H1 (cell line): Measurements from ENCODE around the gene ZNF813. TPM values are rescaled to one million over a fixed set of nuclear protein-coding genes. Genes with fewer than 3 reads are reported as not detected.

Experiments used
- CTCF ChIA-PET: fragments of 300-600 bp; sonication (Branson Sonifier 250); formaldehyde crosslinking; loops from one replicate; lab custom pipeline; 2021; ENCODE audit not compliant: partially characterized antibody; lab: Charles Lee
- POLR2A ChIA-PET: fragments of 300-600 bp; sonication (Branson Sonifier 250); formaldehyde crosslinking; loops from one replicate; lab custom pipeline; 2021; ENCODE audit warnings: inconsistent platforms; ENCODE audit not compliant: partially characterized antibody; lab: Charles Lee
- DNase-seq, 2 experiments: peaks; one replicate each; pipeline versions ENCODE4 v3.0.0 to v3.0.0-alpha.2; 2010 to 2022; ENCODE audit warnings: low spot score in 2 of 2, low read depth in 1 of 2, mixed read lengths in 1 of 2
- FAIRE-seq: peaks from 2 replicates; lab custom pipeline; 2011; peaks lifted over from hg19 to GRCh38; lab: Jason Lieb, UNC
- H2AFZ ChIP-seq: 2 replicates; pipeline ENCODE4 v1.8.1; 2012; ENCODE audit warnings: low read length, inconsistent platforms
- H2AK5ac ChIP-seq: 2 replicates; pipeline ENCODE4 v1.6.1; 2013; ENCODE audit warnings: low read depth, low read length
- H2BK120ac ChIP-seq: replicated peaks from 2 replicates; pipeline ENCODE3; 2013; ENCODE audit warnings: low read depth, low read length, inconsistent platforms
- H2BK12ac ChIP-seq: 2 replicates; pipeline ENCODE4 v1.6.1; 2013; ENCODE audit warnings: low read depth, low read length
- H2BK15ac ChIP-seq: 2 replicates; pipeline ENCODE4 v1.6.1; 2013; ENCODE audit warnings: low read length
- H2BK20ac ChIP-seq: 2 replicates; pipeline ENCODE4 v1.6.1; 2013; ENCODE audit warnings: low read length
- H2BK5ac ChIP-seq: 2 replicates; pipeline ENCODE4 v1.6.1; 2013; ENCODE audit warnings: low read depth, low read length
- H3K14ac ChIP-seq: 2 replicates; pipeline ENCODE4 v1.6.1; 2013; ENCODE audit warnings: inconsistent platforms; ENCODE audit not compliant: insufficient read length
- H3K18ac ChIP-seq: 2 replicates; pipeline ENCODE4 v1.6.1; 2013; ENCODE audit warnings: low read length; ENCODE audit errors: extremely low read depth
- H3K23ac ChIP-seq: 2 replicates; pipeline ENCODE4 v1.6.1; 2013; ENCODE audit warnings: inconsistent platforms; ENCODE audit not compliant: insufficient read length
- H3K23me2 ChIP-seq: 2 replicates; pipeline ENCODE4 v1.6.1; 2013; ENCODE audit warnings: low read depth, low read length
- H3K27ac ChIP-seq: 2 replicates; pipeline ENCODE4 v1.6.1; 2011; ENCODE audit warnings: low read depth, low read length, inconsistent platforms
- H3K27me3 ChIP-seq, 4 experiments: replicated peaks in 1 of 4; 1 replicate in 1 of 4; 2 replicates in 3 of 4; pipeline versions ENCODE4 v1.6.1 to v1.8.1; 2011 to 2013; ENCODE audit warnings: low read length in 3 of 4, mild to moderate bottlenecking in 3 of 4, inconsistent platforms in 2 of 4, mixed read lengths in 2 of 4, moderate library complexity in 1 of 4; ENCODE audit not compliant: control insufficient read depth in 3 of 4, insufficient read depth in 3 of 4; ENCODE audit errors: extremely low read depth in 1 of 4
- H3K36me3 ChIP-seq, 4 experiments: 2 replicates each; pipeline versions ENCODE4 v1.6.1 to v1.8.1; 2011 to 2013; ENCODE audit warnings: mild to moderate bottlenecking in 4 of 4, low read length in 3 of 4, moderate library complexity in 2 of 4, control low read depth in 1 of 4, inconsistent platforms in 1 of 4; ENCODE audit not compliant: insufficient read depth in 4 of 4, control insufficient read depth in 2 of 4
- H3K4ac ChIP-seq: replicated peaks from 2 replicates; pipeline ENCODE3; 2013; ENCODE audit warnings: low read length, low read depth, mixed read lengths, inconsistent platforms; ENCODE audit not compliant: insufficient read length
- H3K4me1 ChIP-seq, 4 experiments: replicated peaks in 1 of 4; 1 replicate in 1 of 4; 2 replicates in 3 of 4; pipeline versions ENCODE4 v1.6.1 to v1.8.1; 2011 to 2013; ENCODE audit warnings: low read length in 3 of 4, inconsistent platforms in 2 of 4, mixed read lengths in 1 of 4; ENCODE audit not compliant: insufficient read depth in 4 of 4, control insufficient read depth in 3 of 4
- H3K4me2 ChIP-seq, 2 experiments: 2 replicates each; pipeline versions ENCODE4 v1.6.1 to v1.8.1; 2011 to 2013; ENCODE audit warnings: low read depth in 2 of 2, low read length in 2 of 2, control low read depth in 1 of 2, inconsistent platforms in 1 of 2, mild to moderate bottlenecking in 1 of 2; ENCODE audit not compliant: insufficient read depth in 1 of 2
- H3K4me3 ChIP-seq, 4 experiments: fragments of 200-600, 300-600 bp in 1 of 4; sonication (generic), shearing (Covaris generic), sonication (Bioruptor Twin) in 1 of 4; 2 replicates each; pipeline versions ENCODE4 v1.5.1 to v1.8.1; 2011 to 2016; ENCODE audit warnings: low read length in 4 of 4, low read depth in 3 of 4, control low read depth in 2 of 4, inconsistent platforms in 2 of 4, mild to moderate bottlenecking in 2 of 4, mixed read lengths in 1 of 4, moderate library complexity in 1 of 4; ENCODE audit not compliant: insufficient read depth in 2 of 4; ENCODE audit errors: extremely low read depth in 1 of 4
- H3K56ac ChIP-seq: replicated peaks from 2 replicates; pipeline ENCODE3; 2013; ENCODE audit warnings: low read depth, mild to moderate bottlenecking, mixed read lengths, low read length, inconsistent platforms; ENCODE audit not compliant: insufficient read length
- H3K79me1 ChIP-seq: 2 replicates; pipeline ENCODE4 v1.6.1; 2013; ENCODE audit warnings: low read depth, low read length, control low read depth
- H3K79me2 ChIP-seq, 2 experiments: 2 replicates each; pipeline versions ENCODE4 v1.6.1 to v1.8.1; 2012 to 2013; ENCODE audit warnings: low read length in 2 of 2, mild to moderate bottlenecking in 2 of 2, inconsistent platforms in 1 of 2; ENCODE audit not compliant: insufficient read depth in 2 of 2, control insufficient read depth in 1 of 2
- H3K9ac ChIP-seq, 4 experiments: replicated peaks in 1 of 4; 1 replicate in 1 of 4; 2 replicates in 3 of 4; pipeline versions ENCODE4 v1.6.1 to v1.8.1; 2011 to 2013; ENCODE audit warnings: low read depth in 3 of 4, low read length in 3 of 4, control low read depth in 2 of 4, mild to moderate bottlenecking in 2 of 4, moderate library complexity in 2 of 4, inconsistent platforms in 1 of 4; ENCODE audit errors: extremely low read depth in 1 of 4
- H3K9me3 ChIP-seq, 2 experiments: 2 replicates each; pipeline versions ENCODE4 v1.6.1 to v1.8.1; 2012 to 2013; ENCODE audit warnings: mild to moderate bottlenecking in 2 of 2, moderate library complexity in 2 of 2, control low read depth in 1 of 2, inconsistent platforms in 1 of 2, low read depth in 1 of 2, low read length in 1 of 2, mixed read lengths in 1 of 2; ENCODE audit not compliant: insufficient read depth in 2 of 2
- H4K20me1 ChIP-seq, 2 experiments: replicated peaks in 1 of 2; 2 replicates each; pipeline versions ENCODE3 to v1.8.1; 2011 to 2013; ENCODE audit warnings: inconsistent platforms in 2 of 2, low read length in 2 of 2, mild to moderate bottlenecking in 1 of 2; ENCODE audit not compliant: insufficient read depth in 2 of 2, control insufficient read depth in 1 of 2
- H4K5ac ChIP-seq: 2 replicates; pipeline ENCODE4 v1.6.1; 2013; ENCODE audit warnings: low read length, low read depth, mixed read lengths, inconsistent platforms; ENCODE audit not compliant: insufficient read length
- H4K8ac ChIP-seq: 2 replicates; pipeline ENCODE4 v1.8.0; 2013; ENCODE audit warnings: mild to moderate bottlenecking, moderate library complexity, low read length, inconsistent platforms; ENCODE audit not compliant: insufficient read depth; ENCODE audit errors: extremely low read depth
- H4K91ac ChIP-seq: replicated peaks from 2 replicates; pipeline ENCODE3; 2013; ENCODE audit warnings: low read length, mixed read lengths, inconsistent platforms; ENCODE audit not compliant: insufficient read length
- BACH1 ChIP-seq: IDR thresholded peaks from 2 replicates; pipeline ENCODE4 v1.6.1; 2012; ENCODE audit warnings: low read length, improper control_type of control experiment
- CBX5 ChIP-seq: fragments of 300-800, 300-1000 bp; sonication (generic); IDR thresholded peaks from 2 replicates; pipeline ENCODE4 v1.7.1; 2016; ENCODE audit warnings: antibody characterized with exemption, low read length, low read depth
- CHD2 ChIP-seq: IDR thresholded peaks from 2 replicates; pipeline ENCODE4 v1.6.1; 2012; ENCODE audit warnings: low read length, improper control_type of control experiment
- RNF2 ChIP-seq: fragments of 200-900, 300-1000 bp; sonication (generic); IDR thresholded peaks from 2 replicates; pipeline ENCODE4 v1.7.1; 2016; ENCODE audit warnings: borderline replicate concordance, low read depth, mild to moderate bottlenecking, antibody characterized with exemption, low read length; ENCODE audit not compliant: poor library complexity, severe bottlenecking; ENCODE audit errors: missing control alignments
- SP1 ChIP-seq: IDR thresholded peaks from 2 replicates; pipeline ENCODE4 v1.6.1; 2011; ENCODE audit warnings: low read depth, low read length
- WGBS, 2 experiments: shearing (Covaris generic) in 1 of 2; methylation state at CpG; one replicate each; pipeline versions ENCODE4 v1.1.6 to v1.1.7; 2013 to 2015; ENCODE audit warnings: low lambda C conversion rate in 2 of 2, mixed read lengths in 2 of 2, inconsistent platforms in 1 of 2, low coverage in 1 of 2, missing lambda C conversion rate in 1 of 2; ENCODE audit not compliant: insufficient replicate concordance in 2 of 2, insufficient coverage in 1 of 2, insufficient read length in 1 of 2; ENCODE audit errors: extremely low coverage in 1 of 2, missing lambda C conversion rate in 1 of 2; 5-methylcytosine and 5-hydroxymethylcytosine counted together
- polyA plus RNA-seq, 7 experiments: library from polyadenylated mRNA; depleted of rRNA in 3 of 7; stranded (reverse) in 5 of 7; unstranded in 2 of 7; fragments of >200 nt in 5 of 7; fragments of 200-250 nt in 2 of 7; gene quantifications; 1 replicate in 5 of 7; 2 replicates in 1 of 7; 4 replicates in 1 of 7; pipeline versions ENCODE4 v1.2.1 to v1.2.3, GENCODE V29; 2011 to 2013; ENCODE audit warnings: missing spikeins in 2 of 7, mixed read lengths in 2 of 7
- total RNA-seq: library from RNA; stranded (reverse); fragmentation: NEBNext Ultra II Directional; extraction: Animal tissue kit (Norgen Biotek cat#: 25700); gene quantifications from 2 replicates; pipeline ENCODE4 v1.2.1, GENCODE V29; 2021

Gene ZNF813
- total and polyA plus RNA-seq, 2 of the 8 experiments (the other 6 are each of a cell fraction or from before 2014, with no cell fraction given), result 2.9 to 22.1 TPM

GRCh38 chr19:53485046-53486004 lies 17.8 kb downstream of the ZNF813 start:
- no peak overlapping the region for H3K27ac ChIP-seq
- no peak overlapping the region for H3K4me3 ChIP-seq
- CTCF ChIA-PET, result interaction anchor here (0.9 kb wide), 1 partner anchor 27 kb away, joined by 3 read pairs; no protein-coding TSS in a partner anchor
- 79% methylated on average over 8 of the region's 8 CpGs; no CpG with 5 or more reads in 1 of the 2 experiments for WGBS, 2 experiments
- H2BK15ac ChIP-seq, result no peak overlapping the region
- TF ChIP-seq BACH1, result peak; percentile 95
- 0 out of 2 replicates have a peak, but pooled peaks have one; percentile 8 for TF ChIP-seq SP1
- no peak for TF ChIP-seq CBX5
- TF ChIP-seq RNF2, result no peak
- 0 out of 2 replicates have a peak, but pooled peaks have one; percentile 68 for TF ChIP-seq CHD2
- H4K5ac ChIP-seq, result no peak overlapping the region
- no peak overlapping the region for H3K14ac ChIP-seq
- POLR2A ChIA-PET, result interaction anchor here (1.3 to 1.8 kb wide), 4 partner anchors 11 to 47 kb away, joined by 3 to 5 read pairs (median 4); no protein-coding TSS in a partner anchor
- H2BK12ac ChIP-seq, result no peak overlapping the region
- DNase-seq, result no peak
- no peak overlapping the region for H4K91ac ChIP-seq
- H3K23ac ChIP-seq, result no peak overlapping the region
- H4K20me1 ChIP-seq, result no peaks in the 10 kb centered on the region
- H3K9ac ChIP-seq, result no peak overlapping the region
- H2BK120ac ChIP-seq, result no peak overlapping the region
- H2AFZ ChIP-seq, result no peak overlapping the region
- H4K8ac ChIP-seq, result no peak overlapping the region
- no peak overlapping the region for H3K4me2 ChIP-seq
- H3K4me1 ChIP-seq, result no peaks in the 10 kb centered on the region
- no peaks in the 10 kb centered on the region for H3K27me3 ChIP-seq
- peaks cover 14 to 17% of the 10 kb centered on the region in 2 experiments for H3K9me3 ChIP-seq
- H3K79me1 ChIP-seq, result no peaks in the 10 kb centered on the region
- no peaks in the 10 kb centered on the region for H3K23me2 ChIP-seq
- no peak overlapping the region for H3K18ac ChIP-seq
- H3K79me2 ChIP-seq, result peaks cover 0 to 5% of the 10 kb centered on the region in 2 experiments; a peak in 1 of 4 replicates
- H3K4ac ChIP-seq, result no peak overlapping the region
- FAIRE-seq, result no peak
- H3K56ac ChIP-seq, result no peak overlapping the region
- H2BK20ac ChIP-seq, result no peak overlapping the region
- no peak overlapping the region for H2BK5ac ChIP-seq
- H3K36me3 ChIP-seq, result peaks cover 0 to 61% (median 20%) of the 10 kb centered on the region in 4 experiments; a peak in 6 of 8 replicates
- H2AK5ac ChIP-seq, result no peak overlapping the region
